ENCODE measurements around the gene XPNPEP1. TPM values are rescaled to one million over a fixed set of nuclear protein-coding genes. Genes with fewer than 3 reads are reported as not detected.

XPNPEP1 gene
- polyA plus RNA-seq, 1 of the 3 experiments (the other 2 are of a cell fraction) = 167 TPM

GRCh38 chr10:109820620-109821405 lies 102.5 kb downstream of the XPNPEP1 start (continued):
- TF ChIP-seq ZBTB33 (IDR thresholded peaks at IDR 0.05; ENCODE audit: borderline replicate concordance, low read depth) = no peak

- Histone ChIP-seq H3K4me2 (no peak overlapping the region), H2AFZ (ENCODE audit: low read depth) (no peak overlapping the region), H3K9me2 (no peaks in the 10 kb centered on the region), H3K27ac (ENCODE audit: low read depth in 2 of 2, low read length in 1 of 2) (no peak overlapping the region), H3K79me2 (ENCODE audit: insufficient read depth) (no peaks in the 10 kb centered on the region), H3K9me3 (no peaks in the 10 kb centered on the region), H3F3A (replicated peaks; ENCODE audit: insufficient read depth) (no peaks in the 10 kb centered on the region), H3K4me1 (ENCODE audit: control insufficient read depth in 1 of 2, insufficient read depth in 2 of 2, low read depth in 1 of 2, low read length in 1 of 2) (no peaks in the 10 kb centered on the region), H3K36me3 (replicated peaks in 1 of 2; ENCODE audit: control insufficient read depth in 1 of 2, insufficient read depth in 2 of 2, low read length in 1 of 2) (no peaks in the 10 kb centered on the region), H3K9ac (no peak overlapping the region), H3K27me3 (ENCODE audit: insufficient read depth) (no peaks in the 10 kb centered on the region), H4K20me1 (ENCODE audit: insufficient read depth) (no peaks in the 10 kb centered on the region), H3K4me3 (ENCODE audit: low read depth in 2 of 2, low read length in 1 of 2) (no peak overlapping the region)
- 12% methylated on average over 3 of the region's 3 CpGs for WGBS (ENCODE audit: low lambda C conversion rate)
- ChIA-PET CTCF (interaction anchor here (1.1 kb wide), 1 partner anchor 10 kb away, joined by 3 read pairs; no protein-coding TSS in a partner anchor), POLR2A (no interaction called here)
- TF ChIP-seq REST (IDR thresholded peaks at IDR 0.05; ENCODE audit: low read depth, low read length) = no peak
- no peak for DNase-seq
These were observed 103.5 kb downstream of the XPNPEP1 start for GRCh38 chr10:109819807-109820206.

Small RNA genes lying within 50 kb of the gene (small RNA-seq; reads per million reads assigned to genes)
- gene RNU4-5P = 0 to 0.52 (median 0) reads per million in 7 experiments

Other genes with a start within 250 kb of the XPNPEP1 start
- gene ADD3, start 84.5 kb upstream of the XPNPEP1 start, polyA plus RNA-seq (2012; rRNA removed) = 27.6 and 144 TPM in 2 replicates

Data from SK-N-SH (cell line).